ENCODE measurements around the gene DYSF. TPM values are rescaled to one million over a fixed set of nuclear protein-coding genes. Genes with fewer than 3 reads are reported as not detected.
A peak's percentile ranks its signal among the peaks of the same experiment; 100 is the strongest.

DYSF gene
- total RNA-seq, 1 experiment from 2014 or later: 5.5 TPM

- H3K9ac ChIP-seq (ENCODE audit: extremely low read depth, insufficient read length, low read length): no peak overlapping the region
Observed at GRCh38 chr2:71605173-71605641, 151.8 kb downstream of the DYSF start.

More at GRCh38 chr2:71605173-71605641, 151.8 kb downstream of the DYSF start:
- no peak overlapping the region for H3K4me2 ChIP-seq (ENCODE audit: insufficient read depth, insufficient read length, low read length)
- H3K14ac ChIP-seq (ENCODE audit: insufficient read depth, low read length): no peak overlapping the region
- no peaks in the 10 kb centered on the region for H3K9me3 ChIP-seq (ENCODE audit: control insufficient read depth, low read depth, low read length)
- peak; percentile 18 for DNase-seq
- H2AFZ ChIP-seq (ENCODE audit: low read length): no peak overlapping the region
- no peak overlapping the region for H2BK12ac ChIP-seq (ENCODE audit: insufficient read length, low read depth, low read length)
- H3K18ac ChIP-seq (ENCODE audit: insufficient read length, low read depth, low read length): no peak overlapping the region
- no CpG with 5 or more reads among the region's 9 CpGs for WGBS (ENCODE audit: extremely low coverage, insufficient read length, low lambda C conversion rate)
- Mint-ChIP-seq H3K36me3 (ENCODE audit: insufficient read depth in 1 of 3, low read depth in 3 of 3) (peaks cover 0 to 2% (median 0%) of the 10 kb centered on the region in 3 experiments; a peak in 1 of 7 replicates), H3K4me1 (peaks cover 27 to 29% of the 10 kb centered on the region in 2 experiments), H3K27me3 (ENCODE audit: low read depth) (peaks cover 10% of the 10 kb centered on the region), H3K27ac (peak overlapping the region in 1 of 3 experiments; percentile 12; a peak in 1 of 7 replicates), H3K4me3 (no peak overlapping the region), H3K9me3 (no peaks in the 10 kb centered on the region; a peak in 1 of 5 replicates)
- no peak overlapping the region for H2BK15ac ChIP-seq (ENCODE audit: low read depth, low read length)
- H3K4me1 ChIP-seq (ENCODE audit: insufficient read depth, low read length): peaks cover 8% of the 10 kb centered on the region; the same call in 1 of the 2 replicates
- H3K56ac ChIP-seq (ENCODE audit: insufficient read length, low read depth, low read length): no peak overlapping the region
- H2BK120ac ChIP-seq (ENCODE audit: low read depth, low read length, poor library complexity, severe bottlenecking): no peak overlapping the region
- no peak overlapping the region for H3K23ac ChIP-seq (ENCODE audit: insufficient read length, low read depth, low read length)
- H2BK5ac ChIP-seq (ENCODE audit: insufficient read length, low read length): no peak overlapping the region
- H4K20me1 ChIP-seq (ENCODE audit: control insufficient read depth, insufficient read depth, insufficient read length): no peaks in the 10 kb centered on the region
- H3K4ac ChIP-seq (ENCODE audit: low read depth, low read length): no peak overlapping the region
- H4K5ac ChIP-seq (ENCODE audit: insufficient read length, low read depth, low read length): no peak overlapping the region
- H4K8ac ChIP-seq (replicated peaks; ENCODE audit: insufficient read length, low read depth, low read length): no peak overlapping the region
- H3T11ph ChIP-seq (ENCODE audit: low read length): no peak overlapping the region
- H2BK20ac ChIP-seq (ENCODE audit: low read depth, low read length, poor library complexity, severe bottlenecking): no peak overlapping the region
- H4K91ac ChIP-seq (ENCODE audit: insufficient read length, low read depth, low read length): no peak overlapping the region
- TF ChIP-seq, protein P1, sequence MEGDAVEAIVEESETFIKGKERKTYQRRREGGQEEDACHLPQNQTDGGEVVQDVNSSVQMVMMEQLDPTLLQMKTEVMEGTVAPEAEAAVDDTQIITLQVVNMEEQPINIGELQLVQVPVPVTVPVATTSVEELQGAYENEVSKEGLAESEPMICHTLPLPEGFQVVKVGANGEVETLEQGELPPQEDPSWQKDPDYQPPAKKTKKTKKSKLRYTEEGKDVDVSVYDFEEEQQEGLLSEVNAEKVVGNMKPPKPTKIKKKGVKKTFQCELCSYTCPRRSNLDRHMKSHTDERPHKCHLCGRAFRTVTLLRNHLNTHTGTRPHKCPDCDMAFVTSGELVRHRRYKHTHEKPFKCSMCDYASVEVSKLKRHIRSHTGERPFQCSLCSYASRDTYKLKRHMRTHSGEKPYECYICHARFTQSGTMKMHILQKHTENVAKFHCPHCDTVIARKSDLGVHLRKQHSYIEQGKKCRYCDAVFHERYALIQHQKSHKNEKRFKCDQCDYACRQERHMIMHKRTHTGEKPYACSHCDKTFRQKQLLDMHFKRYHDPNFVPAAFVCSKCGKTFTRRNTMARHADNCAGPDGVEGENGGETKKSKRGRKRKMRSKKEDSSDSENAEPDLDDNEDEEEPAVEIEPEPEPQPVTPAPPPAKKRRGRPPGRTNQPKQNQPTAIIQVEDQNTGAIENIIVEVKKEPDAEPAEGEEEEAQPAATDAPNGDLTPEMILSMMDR (conservative IDR thresholded peaks at IDR 0.05): no peak
- no peaks in the 10 kb centered on the region for H3K79me1 ChIP-seq (ENCODE audit: insufficient read depth, low read depth, low read length, poor library complexity, severe bottlenecking)
- no peaks in the 10 kb centered on the region for H3K23me2 ChIP-seq (ENCODE audit: insufficient read length, low read depth, low read length, poor library complexity, severe bottlenecking)
- no peaks in the 10 kb centered on the region for H3K79me2 ChIP-seq (ENCODE audit: insufficient read depth, low read length)
- no peak overlapping the region for H3K27ac ChIP-seq (ENCODE audit: insufficient read length, low read depth, low read length)
- H3K27me3 ChIP-seq (ENCODE audit: insufficient read depth, low read length): no peaks in the 10 kb centered on the region
- H2AK5ac ChIP-seq (ENCODE audit: insufficient read length, low read length): no peak overlapping the region

All from H9 (cell line).